Activated T-helper 1 cell treated with anti-CD3 and anti-CD28 coated beads, Interleukin-2, amount 50 U/mL, for 16 hours (primary cell): ENCODE results near the gene CLHC1.
"Not testable (repeated sequence)": the region's sequence is repeated elsewhere in the genome, so short reads cannot be mapped to it uniquely, and the experiment has no call there.

Experiments used
- DNase-seq, 2 donors: peaks; one replicate each; pipeline ENCODE4 v3.0.0-alpha.2; 2020; ENCODE audit warnings: low read depth in 1 of 2, low spot score in 1 of 2

CLHC1 gene

GRCh38 chr2:55232863-55233657, 967 bp upstream of the CLHC1 start:
- peak; percentile 27 to 47 for DNase-seq

- no peak for DNase-seq
These were observed 478 bp downstream of the CLHC1 start for GRCh38 chr2:55231546-55232083.

GRCh38 chr2:55230551-55230950, 1.5 kb downstream of the CLHC1 start:
- DNase-seq: no peak

GRCh38 chr2:55229221-55229620, 2.9 kb downstream of the CLHC1 start:
- DNase-seq: no peak

GRCh38 chr2:55228226-55228563, 3.9 kb downstream of the CLHC1 start:
- no peak for DNase-seq

- DNase-seq: not testable (repeated sequence)
These were observed 4.5 kb downstream of the CLHC1 start for GRCh38 chr2:55227437-55228225.

- DNase-seq: no peak
These were observed 6.5 kb downstream of the CLHC1 start for GRCh38 chr2:55225481-55226020.

- no peak for DNase-seq
These were observed 7.3 kb downstream of the CLHC1 start for GRCh38 chr2:55224761-55225261.

GRCh38 chr2:55223958-55224760, 7.9 kb downstream of the CLHC1 start:
- no peak for DNase-seq

- DNase-seq: no peak
These were observed 18.3 kb downstream of the CLHC1 start for GRCh38 chr2:55213822-55214221.

GRCh38 chr2:55204950-55205349, 27.1 kb downstream of the CLHC1 start:
- no peak for DNase-seq

GRCh38 chr2:55204536-55204935, 27.6 kb downstream of the CLHC1 start:
- DNase-seq: no peak

- DNase-seq: no peak
These were observed 31.7 kb downstream of the CLHC1 start for GRCh38 chr2:55200416-55200815.

GRCh38 chr2:55196526-55196925, 35.6 kb downstream of the CLHC1 start:
- no peak for DNase-seq

- not testable (repeated sequence) for DNase-seq
These were observed 40.2 kb downstream of the CLHC1 start for GRCh38 chr2:55191888-55192287.

GRCh38 chr2:55186837-55187236, 45.3 kb downstream of the CLHC1 start:
- DNase-seq: not testable (repeated sequence)

- no peak for DNase-seq
These were observed 51.7 kb downstream of the CLHC1 start for GRCh38 chr2:55180374-55180773.

- DNase-seq: no peak
These were observed 56.0 kb downstream of the CLHC1 start for GRCh38 chr2:55176094-55176415.

- DNase-seq: no peak
These were observed 56.6 kb downstream of the CLHC1 start for GRCh38 chr2:55175254-55176093.

- no peak for DNase-seq
These were observed 58.5 kb downstream of the CLHC1 start for GRCh38 chr2:55173438-55174054.
